HG03097 (cell line): ENCODE measurements around the gene ERO1A.

ENCODE experiments used
- ATAC-seq: cut with Tn5 transposase; IDR thresholded peaks from one replicate; pipeline ENCODE4 v1.9.1; 2021; ENCODE audit not compliant: unreplicated experiment, low FRiP score

ERO1A gene

GRCh38 chr14:52700701-52701172 is 5.4 kb upstream of the ERO1A start:
- no peak for ATAC-seq

- ATAC-seq: peak; percentile 56
Observed at GRCh38 chr14:52694761-52695480, 437 bp downstream of the ERO1A start.

GRCh38 chr14:52693532-52693931 is 1.8 kb downstream of the ERO1A start:
- ATAC-seq: no peak

- ATAC-seq: no peak
Observed at GRCh38 chr14:52693036-52693435, 2.3 kb downstream of the ERO1A start.

GRCh38 chr14:52692248-52692962 is 3.0 kb downstream of the ERO1A start:
- ATAC-seq: no peak

- no peak for ATAC-seq
Observed at GRCh38 chr14:52690983-52691760, 4.2 kb downstream of the ERO1A start.

GRCh38 chr14:52686176-52686575 is 9.2 kb downstream of the ERO1A start:
- ATAC-seq: no peak

GRCh38 chr14:52683985-52684520 is 11.3 kb downstream of the ERO1A start:
- ATAC-seq: no peak

- no peak for ATAC-seq
Observed at GRCh38 chr14:52678591-52678990, 16.8 kb downstream of the ERO1A start.

GRCh38 chr14:52663850-52664249 is 31.5 kb downstream of the ERO1A start:
- no peak for ATAC-seq

- no peak for ATAC-seq
Observed at GRCh38 chr14:52661314-52661713, 34.0 kb downstream of the ERO1A start.

GRCh38 chr14:52660832-52661231 is 34.5 kb downstream of the ERO1A start:
- no peak for ATAC-seq

- no peak for ATAC-seq
Observed at GRCh38 chr14:52660325-52660724, 35.0 kb downstream of the ERO1A start.

GRCh38 chr14:52656905-52657304 is 38.5 kb downstream of the ERO1A start:
- ATAC-seq: no peak

- ATAC-seq: no peak
Observed at GRCh38 chr14:52650774-52651173, 44.6 kb downstream of the ERO1A start.

GRCh38 chr14:52649511-52649910 is 45.8 kb downstream of the ERO1A start:
- no peak for ATAC-seq

GRCh38 chr14:52641745-52642144 is 53.6 kb downstream of the ERO1A start:
- no peak for ATAC-seq

- ATAC-seq: no peak
Observed at GRCh38 chr14:52640137-52640536, 55.2 kb downstream of the ERO1A start.

GRCh38 chr14:52619687-52620086 is 75.7 kb downstream of the ERO1A start:
- no peak for ATAC-seq

GRCh38 chr14:52618602-52619001 is 76.8 kb downstream of the ERO1A start:
- no peak for ATAC-seq

GRCh38 chr14:52610187-52610586 is 85.2 kb downstream of the ERO1A start:
- no peak for ATAC-seq
